Neuronal stem cell (in vitro differentiated cells): ENCODE measurements around the gene AP3D1.
A peak's percentile ranks its signal among the peaks of the same experiment; 100 is the strongest.

ENCODE experiments used
- DNase-seq: peaks from one replicate; pipeline ENCODE4 v3.0.0-alpha.2; 2013; ENCODE audit warnings: low spot score
- H2AFZ ChIP-seq: one replicate; pipeline ENCODE4 v1.6.1; 2013; ENCODE audit warnings: mild to moderate bottlenecking, low read length, inconsistent platforms
- H2AK5ac ChIP-seq: 2 replicates; pipeline ENCODE4 v1.6.1; 2013; ENCODE audit warnings: low read depth, mild to moderate bottlenecking, inconsistent platforms, low read length, moderate library complexity, mixed read lengths
- H2BK120ac ChIP-seq: 2 replicates; pipeline ENCODE4 v1.6.1; 2013; ENCODE audit warnings: low read depth, mild to moderate bottlenecking, inconsistent platforms, low read length, moderate library complexity, mixed read lengths
- H2BK12ac ChIP-seq: one replicate; pipeline ENCODE4 v1.6.1; 2013; ENCODE audit warnings: low read length, inconsistent platforms
- H2BK15ac ChIP-seq: 2 replicates; pipeline ENCODE4 v1.6.1; 2013; ENCODE audit warnings: mild to moderate bottlenecking, low read length, inconsistent platforms, mixed read lengths
- H2BK5ac ChIP-seq: one replicate; pipeline ENCODE4 v1.6.1; 2013; ENCODE audit warnings: inconsistent platforms, mild to moderate bottlenecking, low read length, moderate library complexity
- H3K14ac ChIP-seq: one replicate; pipeline ENCODE4 v1.6.1; 2013; ENCODE audit warnings: low read length, inconsistent platforms
- H3K18ac ChIP-seq: 2 replicates; pipeline ENCODE4 v1.6.1; 2013; ENCODE audit warnings: low read length, inconsistent platforms
- H3K23ac ChIP-seq: 2 replicates; pipeline ENCODE4 v1.6.1; 2013; ENCODE audit warnings: low read depth, mild to moderate bottlenecking, mixed read lengths, low read length, inconsistent platforms; ENCODE audit not compliant: poor library complexity
- H3K27ac ChIP-seq: replicated peaks from 3 replicates; pipeline ENCODE4 v1.5.1; 2013; ENCODE audit warnings: low read length, inconsistent platforms
- H3K27me3 ChIP-seq, 3 experiments: 2 replicates each; pipeline ENCODE4 v1.6.1; 2013; ENCODE audit warnings: low read length in 3 of 3, mild to moderate bottlenecking in 2 of 3, inconsistent platforms in 1 of 3, low read depth in 1 of 3, mixed read lengths in 1 of 3, moderate library complexity in 1 of 3; ENCODE audit not compliant: control insufficient read depth in 3 of 3, insufficient read depth in 3 of 3
- H3K36me3 ChIP-seq, 2 donors: replicated peaks in 1 of 2; 2 replicates each; pipeline ENCODE4 v1.6.1; 2013; ENCODE audit warnings: low read length in 2 of 2; ENCODE audit not compliant: control insufficient read depth in 2 of 2, insufficient read depth in 2 of 2
- H3K4ac ChIP-seq: 2 replicates; pipeline ENCODE4 v1.6.1; 2013; ENCODE audit warnings: inconsistent platforms, mild to moderate bottlenecking, low read length, moderate library complexity
- H3K4me1 ChIP-seq, 2 donors: 1 replicate in 1 of 2; 2 replicates in 1 of 2; pipeline ENCODE4 v1.6.1; 2013; ENCODE audit warnings: low read length in 2 of 2, low read depth in 1 of 2; ENCODE audit not compliant: control insufficient read depth in 2 of 2, insufficient read depth in 1 of 2
- H3K4me2 ChIP-seq: one replicate; pipeline ENCODE4 v1.6.1; 2013; ENCODE audit warnings: mild to moderate bottlenecking, low read length, inconsistent platforms; ENCODE audit not compliant: insufficient read depth, poor library complexity, severe bottlenecking
- H3K4me3 ChIP-seq, 2 donors: 2 replicates each; pipeline ENCODE4 v1.5.1; 2013; ENCODE audit warnings: low read length in 2 of 2, mild to moderate bottlenecking in 2 of 2, inconsistent platforms in 1 of 2, moderate library complexity in 1 of 2
- H3K79me1 ChIP-seq: one replicate; pipeline ENCODE4 v1.6.1; 2013; ENCODE audit warnings: low read depth, mild to moderate bottlenecking, inconsistent platforms, low read length, moderate library complexity
- H3K9ac ChIP-seq: one replicate; pipeline ENCODE4 v1.6.1; 2013; ENCODE audit warnings: mild to moderate bottlenecking, low read depth, low read length, inconsistent platforms; ENCODE audit not compliant: poor library complexity
- H3K9me3 ChIP-seq, 2 donors: replicated peaks in 1 of 2; 2 replicates each; pipeline versions ENCODE3 to v1.6.1; 2013; ENCODE audit warnings: low read length in 2 of 2, mild to moderate bottlenecking in 2 of 2, inconsistent platforms in 1 of 2, low read depth in 1 of 2, mixed read lengths in 1 of 2, moderate library complexity in 1 of 2; ENCODE audit not compliant: control insufficient read depth in 2 of 2, insufficient read depth in 1 of 2
- H4K8ac ChIP-seq: one replicate; pipeline ENCODE4 v1.6.1; 2013; ENCODE audit warnings: low read depth, mild to moderate bottlenecking, inconsistent platforms, low read length, moderate library complexity
- H4K91ac ChIP-seq: one replicate; pipeline ENCODE4 v1.6.1; 2013; ENCODE audit warnings: low read length, low read depth, mild to moderate bottlenecking, inconsistent platforms; ENCODE audit not compliant: poor library complexity
- WGBS, 2 donors: extraction: QIAGEN DNeasy Blood & Tissue Kit; methylation state at CpG; one replicate each; pipeline ENCODE4 v1.1.7; 2013; ENCODE audit warnings: missing lambda C conversion rate in 2 of 2, mixed read lengths in 1 of 2; ENCODE audit not compliant: insufficient read length in 2 of 2, insufficient replicate concordance in 1 of 2; ENCODE audit errors: extremely low coverage in 2 of 2; 5-methylcytosine and 5-hydroxymethylcytosine counted together

The AP3D1 gene

DNA sequence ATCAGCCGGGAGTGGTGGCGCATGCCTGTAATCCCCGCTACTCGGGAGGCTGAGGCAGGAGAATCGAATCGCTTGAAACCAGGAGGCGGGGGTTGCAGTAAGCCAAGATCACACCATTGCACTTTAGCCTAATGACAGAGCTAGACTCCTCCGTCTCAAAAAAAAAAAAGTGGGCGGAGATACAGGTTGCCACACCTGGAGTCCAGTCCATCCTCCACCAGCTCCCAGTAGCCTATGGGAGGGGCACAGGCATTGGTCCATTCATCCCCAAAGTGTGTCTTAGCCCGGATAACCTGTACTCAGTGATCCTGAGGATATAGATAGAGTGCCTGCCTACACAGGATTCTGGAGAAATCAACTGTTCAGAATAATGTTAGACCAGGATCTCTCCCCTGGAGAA, 9.0 kb upstream of the AP3D1 start:
- H3K4ac ChIP-seq: no peak overlapping the region
- H3K4me1 ChIP-seq: peaks cover under 1% of the 10 kb centered on the region in 2 donors
- WGBS, 2 donors: no CpG with 5 or more reads among the region's 10 CpGs
- H4K91ac ChIP-seq: no peak overlapping the region
- no peak overlapping the region for H3K14ac ChIP-seq
- no peaks in the 10 kb centered on the region for H3K9me3 ChIP-seq
- DNase-seq: no peak
- H3K36me3 ChIP-seq: no peaks in the 10 kb centered on the region
- H3K79me1 ChIP-seq: peaks cover 4% of the 10 kb centered on the region
- H3K4me3 ChIP-seq: no peak overlapping the region
- H2BK15ac ChIP-seq: no peak overlapping the region
- no peak overlapping the region for H3K27ac ChIP-seq
- H2BK12ac ChIP-seq: no peak overlapping the region
- no peak overlapping the region for H2AFZ ChIP-seq
- no peak overlapping the region for H3K23ac ChIP-seq
- H3K4me2 ChIP-seq: no peak overlapping the region
- no peaks in the 10 kb centered on the region for H3K27me3 ChIP-seq
- H3K9ac ChIP-seq: no peak overlapping the region
- H2BK120ac ChIP-seq: no peak overlapping the region
- no peak overlapping the region for H3K18ac ChIP-seq
- no peak overlapping the region for H4K8ac ChIP-seq
- H2BK5ac ChIP-seq: no peak overlapping the region
- peak overlapping the region; percentile 93 for H2AK5ac ChIP-seq

DNA sequence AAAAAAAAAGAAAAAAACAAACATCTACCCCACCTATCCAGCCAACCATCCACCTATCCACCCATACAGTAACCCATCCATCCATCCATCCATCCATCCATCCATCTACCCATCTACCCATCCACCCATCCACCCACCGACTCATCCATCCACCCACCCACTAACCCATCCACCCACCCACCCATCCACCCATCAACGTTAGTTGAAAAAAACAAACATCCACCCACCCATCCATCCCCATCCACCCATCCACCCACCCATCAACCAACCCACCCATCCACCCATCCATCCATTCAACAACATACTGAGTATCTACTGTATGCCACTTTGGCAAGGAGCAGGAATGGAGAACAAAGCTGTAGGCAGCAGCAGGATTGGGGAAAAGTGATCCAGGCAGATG, 6.1 kb upstream of the AP3D1 start:
- H4K8ac ChIP-seq: no peak overlapping the region
- H3K18ac ChIP-seq: no peak overlapping the region
- H2BK5ac ChIP-seq: no peak overlapping the region
- H3K4me1 ChIP-seq: no peaks in the 10 kb centered on the region
- no peak overlapping the region for H2AK5ac ChIP-seq
- no peaks in the 10 kb centered on the region for H3K36me3 ChIP-seq
- H3K4me3 ChIP-seq: no peak overlapping the region
- H2AFZ ChIP-seq: no peak overlapping the region
- no peak overlapping the region for H3K23ac ChIP-seq
- H3K9ac ChIP-seq: no peak overlapping the region
- H2BK120ac ChIP-seq: no peak overlapping the region
- no peak overlapping the region for H2BK12ac ChIP-seq
- 100% methylated on average over 2 of the region's 2 CpGs; no CpG with 5 or more reads in 1 of the 2 donors for WGBS, 2 donors
- no peaks in the 10 kb centered on the region for H3K79me1 ChIP-seq
- no peaks in the 10 kb centered on the region for H3K27me3 ChIP-seq
- DNase-seq: no peak
- H3K27ac ChIP-seq: no peak overlapping the region
- H3K9me3 ChIP-seq: no peaks in the 10 kb centered on the region
- H4K91ac ChIP-seq: no peak overlapping the region
- no peak overlapping the region for H3K4ac ChIP-seq
- H3K14ac ChIP-seq: no peak overlapping the region
- H3K4me2 ChIP-seq: no peak overlapping the region
- H2BK15ac ChIP-seq: no peak overlapping the region

DNA sequence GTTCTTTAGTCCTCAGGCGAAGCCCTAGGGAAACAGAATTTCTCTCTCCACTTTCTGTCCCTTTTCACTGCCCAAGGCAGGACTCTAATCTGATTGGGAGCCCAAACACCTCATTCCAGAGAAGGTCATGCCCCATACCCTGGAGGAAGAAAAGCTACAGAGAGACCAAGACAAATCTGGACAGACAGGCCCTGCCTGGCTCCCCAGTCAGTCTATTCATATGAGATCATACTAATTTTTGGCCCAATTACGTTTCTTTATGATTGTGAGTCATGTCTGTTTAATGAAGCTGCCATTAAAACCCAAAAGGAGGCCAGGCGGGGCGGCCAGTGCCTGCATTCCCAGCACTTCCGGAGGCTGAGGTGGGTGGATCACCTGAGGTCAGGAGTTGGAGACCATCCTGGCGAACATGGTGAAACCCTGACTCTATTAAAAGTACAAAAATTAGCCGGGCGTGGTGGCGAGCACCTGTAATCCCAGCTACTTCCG, 3.3 kb upstream of the AP3D1 start:
- H3K9ac ChIP-seq: no peak overlapping the region
- H3K9me3 ChIP-seq: peaks cover 0 to 1% of the 10 kb centered on the region in 2 donors
- no peak overlapping the region for H3K4me2 ChIP-seq
- H3K27ac ChIP-seq: no peak overlapping the region
- H2BK12ac ChIP-seq: no peak overlapping the region
- peaks cover 12% of the 10 kb centered on the region in 2 donors for H3K4me1 ChIP-seq
- no peak overlapping the region for H4K91ac ChIP-seq
- H2BK15ac ChIP-seq: no peak overlapping the region
- no peak overlapping the region for H2BK5ac ChIP-seq
- no peak overlapping the region for H3K4ac ChIP-seq
- no peak overlapping the region for H2AFZ ChIP-seq
- no peak overlapping the region for H4K8ac ChIP-seq
- no CpG with 5 or more reads among the region's 10 CpGs for WGBS, 2 donors
- peaks cover 11% of the 10 kb centered on the region for H3K79me1 ChIP-seq
- H3K36me3 ChIP-seq: peaks cover 4 to 6% of the 10 kb centered on the region in 2 donors
- H3K23ac ChIP-seq: no peak overlapping the region
- no peak overlapping the region for H2BK120ac ChIP-seq
- H2AK5ac ChIP-seq: no peak overlapping the region
- H3K18ac ChIP-seq: no peak overlapping the region
- no peak overlapping the region for H3K4me3 ChIP-seq
- no peaks in the 10 kb centered on the region for H3K27me3 ChIP-seq
- no peak for DNase-seq
- no peak overlapping the region for H3K14ac ChIP-seq

DNA sequence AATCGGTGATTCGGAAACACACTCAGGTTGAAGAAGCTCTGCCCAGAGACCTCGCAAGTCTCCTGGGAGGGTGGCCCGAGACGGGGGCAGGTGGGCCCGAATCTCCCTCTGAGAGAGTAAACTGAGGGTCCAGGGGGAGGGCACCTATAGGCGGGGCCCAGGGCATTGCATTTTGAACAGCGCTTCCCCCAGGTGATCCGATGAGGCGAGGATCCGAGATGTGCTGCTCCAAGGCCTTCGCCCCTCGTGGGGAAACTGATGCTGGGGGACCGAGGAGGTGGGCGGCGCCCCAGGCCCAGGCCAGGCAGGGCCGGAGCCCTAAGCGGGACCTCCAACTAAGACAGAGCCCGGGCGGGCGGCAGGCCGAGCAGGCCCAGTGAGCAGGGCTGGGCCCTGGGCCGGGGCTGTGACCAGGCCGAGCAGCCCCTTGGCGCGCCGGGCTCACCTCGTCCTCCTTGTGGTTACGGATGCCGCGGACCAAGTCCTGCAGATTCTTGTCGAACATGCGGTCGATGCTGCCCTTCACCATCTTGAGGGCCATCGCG, 500 bp downstream of the AP3D1 start:
- no CpG with 5 or more reads among the region's 36 CpGs for WGBS, 2 donors
- H3K27ac ChIP-seq: no peak overlapping the region

More for the DNA sequence above, 500 bp downstream of the AP3D1 start:
- Histone ChIP-seq H4K8ac (peak overlapping the region; percentile 43), H3K4me2 (peak overlapping the region; percentile 95), H3K27me3 (no peaks in the 10 kb centered on the region), H3K9ac (peak overlapping the region; percentile 100), H2AFZ (peak overlapping the region; percentile 45), H3K4me3 (peak overlapping the region; percentile 84 to 99), H3K79me1 (peaks cover 17% of the 10 kb centered on the region), H2BK120ac (peak overlapping the region; percentile 61), H3K4ac (peak overlapping the region; percentile 95), H2BK12ac (no peak overlapping the region), H3K14ac (peak overlapping the region; percentile 82), H3K23ac (peak overlapping the region; percentile 93), H3K4me1 (peaks cover 14 to 15% of the 10 kb centered on the region in 2 donors), H4K91ac (peak overlapping the region; percentile 92), H3K18ac (peak overlapping the region; percentile 96), H2BK15ac (no peak overlapping the region), H2BK5ac (peak overlapping the region; percentile 66), H3K36me3 (peaks cover 8 to 29% of the 10 kb centered on the region in 2 donors), H3K9me3 (peaks cover 0 to 1% of the 10 kb centered on the region in 2 donors), H2AK5ac (peak overlapping the region; percentile 99)
- DNase-seq: no peak
